SIG-M5 treated with dmso at 0.1 percent for 504 hours (cell line): ENCODE results near the gene DOCK1.

Experiments
- DNase-seq: peaks from one replicate; lab custom pipeline; 2025; ENCODE audit not compliant: unreplicated experiment; lab: John Stamatoyannopoulos, UW

The DOCK1 gene

GRCh38 chr10:127071126-127071525 lies 165.9 kb downstream of the DOCK1 start:
- DNase-seq, result no peak

- DNase-seq, result no peak
Observed at GRCh38 chr10:127073666-127074065, 168.4 kb downstream of the DOCK1 start.

DNA sequence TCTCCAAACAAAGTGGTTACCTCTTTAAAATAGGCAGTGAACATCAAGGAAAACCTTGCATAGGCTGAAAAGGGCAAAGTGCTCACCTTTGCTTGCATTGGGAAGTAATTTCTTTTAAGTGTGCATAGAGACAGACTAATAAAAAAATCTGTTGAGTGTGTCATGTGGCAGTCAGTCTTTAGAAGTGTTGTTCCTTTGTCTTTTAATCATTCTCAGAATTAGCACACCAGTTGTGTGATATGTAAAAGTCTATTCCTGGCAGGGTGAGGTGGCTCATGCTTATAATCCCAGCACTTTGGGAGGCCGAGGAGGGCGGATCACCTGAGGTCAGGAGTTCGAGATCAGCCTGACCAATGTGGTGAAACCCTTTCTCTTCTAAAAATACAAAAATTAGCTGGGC lies 174.2 kb downstream of the DOCK1 start:
- DNase-seq, result no peak

- DNase-seq, result no peak
Observed at GRCh38 chr10:127080317-127080716, 175.1 kb downstream of the DOCK1 start.

DNA sequence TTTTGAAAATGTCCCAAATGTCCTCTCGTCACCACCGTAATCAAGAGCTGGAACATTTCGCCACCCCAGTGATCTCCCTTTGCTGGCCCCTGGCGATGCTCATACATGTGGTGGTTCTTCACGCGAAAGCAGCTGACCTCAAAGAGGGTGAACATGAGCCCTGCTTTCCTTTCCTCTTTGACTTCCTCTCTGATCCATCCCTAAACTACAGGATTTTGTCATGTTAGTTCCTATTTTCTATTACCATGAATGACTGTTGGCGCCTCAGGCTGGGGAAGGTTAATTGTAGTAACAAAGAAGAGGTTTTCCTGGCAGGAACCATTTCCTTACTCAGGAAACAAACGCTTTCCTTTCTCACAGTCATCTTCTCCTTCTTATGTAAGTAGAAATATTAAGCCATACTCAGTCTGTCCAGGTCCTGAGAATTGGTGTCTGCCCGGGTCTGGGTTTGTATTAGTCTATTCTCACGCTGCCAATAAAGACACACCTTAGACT lies 176.7 kb downstream of the DOCK1 start:
- no peak for DNase-seq

DNA sequence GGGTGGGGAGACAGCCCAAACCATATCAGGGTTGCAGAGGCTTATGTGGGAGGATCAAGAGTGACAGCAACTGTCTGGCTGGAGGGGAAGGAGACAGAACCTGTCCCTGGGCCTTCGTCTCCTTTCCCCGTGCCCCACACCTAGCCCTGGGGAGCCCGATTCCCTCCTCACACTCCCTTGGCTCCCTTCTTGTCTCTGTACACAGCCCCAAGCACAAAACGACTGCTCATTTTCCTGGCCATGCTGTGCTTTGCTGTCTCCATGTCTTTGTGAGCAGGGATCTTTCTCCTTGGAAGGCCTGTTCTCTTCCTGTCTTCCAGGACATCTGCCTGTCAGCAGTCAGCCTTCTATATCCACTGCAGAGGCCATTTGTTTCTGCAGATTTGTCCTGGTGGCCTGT lies 177.4 kb downstream of the DOCK1 start:
- DNase-seq, result no peak

DNA sequence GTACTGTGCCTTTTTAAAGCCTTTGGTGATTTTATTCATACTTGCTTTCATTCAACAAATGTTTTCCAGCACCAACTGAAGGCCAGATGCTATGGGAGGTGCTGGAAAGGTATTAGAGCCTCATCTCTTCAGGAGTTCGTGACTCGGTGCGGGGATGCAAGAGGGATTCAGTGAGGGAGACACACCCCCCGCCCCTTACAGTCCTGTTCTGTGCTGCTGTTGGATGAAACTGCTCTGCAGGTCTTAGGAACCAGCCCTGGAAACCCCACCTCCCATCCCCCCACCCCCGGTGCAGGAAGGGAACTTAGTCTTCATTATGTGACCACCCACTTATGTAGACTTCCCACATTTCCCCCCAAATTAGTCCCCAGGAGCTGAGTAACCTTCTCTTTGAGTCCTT lies 180.7 kb downstream of the DOCK1 start:
- no peak for DNase-seq

DNA sequence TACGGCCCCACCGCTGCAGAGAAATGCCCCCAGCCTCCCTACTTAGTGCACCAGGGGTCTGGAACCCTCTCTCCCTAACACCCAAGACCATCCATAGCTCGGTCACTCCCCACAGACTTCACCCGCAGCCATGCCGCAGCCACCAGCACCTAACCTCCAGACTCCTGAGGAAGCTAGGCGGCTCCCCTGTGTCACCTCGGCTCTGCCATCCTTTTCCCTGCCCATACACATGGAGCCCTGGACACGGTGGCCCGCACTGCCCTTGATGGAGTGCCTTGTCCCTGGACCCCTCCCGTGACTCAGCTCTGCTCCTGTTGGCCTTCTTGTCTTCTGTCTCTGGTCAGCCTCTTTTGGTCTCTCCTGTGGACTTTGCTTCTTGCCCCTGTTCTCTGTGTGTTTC lies 183.7 kb downstream of the DOCK1 start:
- no peak for DNase-seq

DNA sequence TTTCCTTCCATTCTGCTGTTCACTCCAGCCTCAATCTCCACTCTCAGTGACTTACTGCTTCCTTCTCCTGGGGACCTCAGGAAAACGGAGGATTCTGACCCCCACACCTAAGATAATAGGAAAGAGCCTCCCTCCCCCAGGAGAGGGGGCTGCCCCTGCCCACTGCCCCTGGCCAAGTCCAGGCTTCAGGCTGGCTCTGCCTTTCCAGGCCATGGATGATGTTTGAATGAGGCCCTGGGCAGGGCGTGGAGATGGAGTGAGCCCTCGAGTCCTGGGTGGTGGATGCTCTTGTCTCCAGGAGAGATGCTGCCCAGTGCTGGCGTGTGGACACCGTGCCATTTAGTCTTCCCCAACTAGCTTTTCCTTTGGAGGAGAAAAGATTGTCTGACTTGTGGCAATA lies 184.2 kb downstream of the DOCK1 start:
- no peak for DNase-seq

GRCh38 chr10:127090138-127090537 lies 184.9 kb downstream of the DOCK1 start:
- no peak for DNase-seq

- no peak for DNase-seq
Observed at GRCh38 chr10:127091354-127091753, 186.1 kb downstream of the DOCK1 start.

DNA sequence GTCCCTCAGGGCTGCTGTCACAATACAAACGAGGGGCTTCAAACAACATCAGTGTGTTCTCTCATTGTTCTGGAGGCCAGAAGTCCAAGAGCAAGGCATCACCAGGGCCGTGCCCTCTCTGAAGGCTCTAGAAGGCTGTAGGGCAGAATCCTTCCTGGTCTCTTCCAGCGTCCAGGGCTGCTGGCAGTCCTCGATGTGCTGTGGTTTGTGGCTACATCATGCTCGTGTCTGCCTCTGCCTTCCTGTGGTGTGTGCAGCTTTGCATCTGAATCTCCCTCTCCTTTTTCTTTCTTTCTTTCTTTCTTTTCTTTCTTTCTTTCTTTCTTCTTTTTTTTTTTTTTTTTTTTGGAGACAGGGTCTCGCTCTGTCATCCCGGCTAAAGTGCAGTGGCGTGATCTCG lies 187.7 kb downstream of the DOCK1 start:
- DNase-seq, result no peak

DNA sequence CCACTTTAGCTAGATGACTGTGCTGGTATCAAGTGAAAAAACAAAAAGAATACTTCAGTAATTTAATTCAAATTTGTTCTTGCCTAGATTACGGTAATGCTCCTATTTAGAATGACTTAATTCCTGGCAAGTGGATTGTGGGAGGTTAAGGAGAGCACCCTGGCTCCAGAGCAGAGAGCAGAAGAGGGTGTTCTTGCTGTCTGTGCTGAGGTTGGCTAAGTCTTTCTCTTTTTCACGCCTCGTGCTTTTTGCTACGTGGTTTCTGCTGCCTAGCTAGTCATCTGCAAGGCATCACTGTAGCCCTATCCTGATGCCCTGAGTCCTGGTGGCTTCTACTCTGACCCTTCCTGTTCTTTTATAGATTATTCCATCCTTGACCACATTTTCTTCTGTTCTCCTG lies 189.8 kb downstream of the DOCK1 start:
- DNase-seq, result no peak

- DNase-seq, result no peak
Observed at GRCh38 chr10:127100983-127101615, 195.9 kb downstream of the DOCK1 start.

- DNase-seq, result peak; percentile 17
Observed at GRCh38 chr10:127102176-127102575, 196.9 kb downstream of the DOCK1 start.

GRCh38 chr10:127115100-127115499 lies 209.9 kb downstream of the DOCK1 start:
- DNase-seq, result no peak

DNA sequence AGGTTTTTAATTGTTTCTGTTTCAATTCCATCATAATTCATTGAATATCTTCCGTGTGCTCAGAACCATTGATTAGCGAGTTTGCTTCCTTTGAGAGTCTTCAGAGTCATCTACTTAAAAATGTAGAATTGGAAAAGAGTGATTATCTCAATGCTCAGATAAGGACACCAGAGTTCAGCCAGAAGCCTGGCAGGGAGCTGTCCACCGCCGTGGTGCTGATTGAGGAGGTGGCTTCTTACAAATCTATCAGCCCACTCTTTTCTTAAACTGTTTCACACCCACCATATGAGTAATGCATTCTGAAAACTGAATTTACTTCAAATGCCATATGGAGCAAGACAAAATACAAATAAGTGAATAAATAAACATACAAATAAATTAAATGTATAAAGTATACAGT lies 211.9 kb downstream of the DOCK1 start:
- peak; percentile 3 for DNase-seq

DNA sequence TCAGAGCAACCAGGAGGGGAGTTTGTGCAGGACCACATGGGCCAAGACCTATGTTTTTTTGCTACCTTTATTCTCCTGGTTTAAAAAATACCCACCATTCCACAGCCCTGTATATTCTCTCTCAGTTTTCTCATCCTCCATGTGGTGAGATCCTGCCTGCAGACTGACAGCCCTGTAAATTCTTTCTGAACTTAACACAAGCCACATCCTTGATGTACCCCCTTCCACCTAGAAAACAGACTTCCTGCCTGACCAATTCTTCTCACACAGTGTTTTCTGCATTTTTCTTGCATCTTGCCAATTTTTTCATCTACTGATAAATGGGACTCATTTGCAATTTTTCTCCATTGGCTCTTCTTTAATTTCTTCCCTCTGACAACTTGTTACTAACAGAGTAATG lies 212.8 kb downstream of the DOCK1 start:
- no peak for DNase-seq

- DNase-seq, result no peak
Observed at GRCh38 chr10:127119936-127120335, 214.7 kb downstream of the DOCK1 start.

- DNase-seq, result no peak
Observed at GRCh38 chr10:127122831-127123230, 217.6 kb downstream of the DOCK1 start.

- DNase-seq, result no peak
Observed at GRCh38 chr10:127123626-127124025, 218.4 kb downstream of the DOCK1 start.

DNA sequence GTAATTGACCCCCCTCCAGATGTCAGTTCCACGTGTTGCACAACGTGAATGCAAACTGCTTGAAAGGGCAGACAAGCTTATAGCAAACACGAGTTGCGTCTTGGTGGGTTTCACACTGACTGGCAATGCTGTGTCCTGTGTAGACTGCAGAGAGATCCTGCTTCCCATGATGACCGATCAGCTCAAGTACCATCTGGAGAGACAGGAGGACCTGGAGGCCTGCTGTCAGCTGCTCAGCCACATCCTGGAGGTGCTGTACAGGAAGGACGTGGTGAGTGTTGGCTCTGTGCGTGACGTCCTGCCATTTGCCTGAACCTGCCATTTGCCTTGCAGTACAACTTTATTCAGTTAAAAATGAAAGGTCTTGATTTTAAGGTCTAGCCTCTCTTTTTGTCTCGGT lies 220.1 kb downstream of the DOCK1 start:
- DNase-seq, result no peak

- no peak for DNase-seq
Observed at GRCh38 chr10:127127822-127128221, 222.6 kb downstream of the DOCK1 start.
